ENCODE results near the gene FAM210A.

The FAM210A gene

GRCh38 chr18:13626544-13626908 lies 99.8 kb downstream of the FAM210A start:
- no peak overlapping the region for H3K27ac Mint-ChIP-seq
- no peak overlapping the region for H3K4me3 Mint-ChIP-seq
- peaks cover 13% of the 10 kb centered on the region for H3K4me1 Mint-ChIP-seq
- no peaks in the 10 kb centered on the region for H3K9me3 Mint-ChIP-seq
- CTCF ChIA-PET, result interaction anchor here (1.2 to 3.2 kb wide), 3 partner anchors 68 to 467 kb away, joined by 3 to 18 read pairs (median 7); no protein-coding TSS in a partner anchor
- DNase-seq, result no peak
- no peaks in the 10 kb centered on the region for H3K27me3 Mint-ChIP-seq
- peaks cover 5% of the 10 kb centered on the region for H3K36me3 Mint-ChIP-seq

GRCh38 chr18:13625843-13626543 lies 100.4 kb downstream of the FAM210A start:
- Mint-ChIP-seq H3K4me1 (peaks cover 13% of the 10 kb centered on the region), H3K27ac (no peak overlapping the region), H3K9me3 (no peaks in the 10 kb centered on the region), H3K4me3 (no peak overlapping the region), H3K36me3 (peaks cover 5% of the 10 kb centered on the region), H3K27me3 (no peaks in the 10 kb centered on the region)
- DNase-seq, result no peak
- CTCF ChIA-PET, result interaction anchor here (0.6 to 3.2 kb wide), 4 partner anchors 19 to 467 kb away, joined by 3 to 18 read pairs (median 5); no protein-coding TSS in a partner anchor

GRCh38 chr18:13625355-13625754 lies 101.0 kb downstream of the FAM210A start:
- Mint-ChIP-seq H3K4me3 (no peak overlapping the region), H3K4me1 (peaks cover 13% of the 10 kb centered on the region), H3K27me3 (no peaks in the 10 kb centered on the region), H3K36me3 (peaks cover 5% of the 10 kb centered on the region), H3K9me3 (no peaks in the 10 kb centered on the region), H3K27ac (no peak overlapping the region)
- no peak for DNase-seq
- CTCF ChIA-PET, result interaction anchor here (0.6 to 3.2 kb wide), 4 partner anchors 19 to 466 kb away, joined by 3 to 18 read pairs (median 5); no protein-coding TSS in a partner anchor

GRCh38 chr18:13624563-13625237 lies 101.7 kb downstream of the FAM210A start:
- H3K36me3 Mint-ChIP-seq, result peaks cover 3% of the 10 kb centered on the region
- CTCF ChIA-PET, result interaction anchor here (3.2 kb wide), 1 partner anchor 66 kb away, joined by 18 read pairs; no protein-coding TSS in a partner anchor
- DNase-seq, result no peak

GRCh38 chr18:13623871-13624270 lies 102.5 kb downstream of the FAM210A start:
- CTCF ChIA-PET, result interaction anchor here (1.2 to 1.9 kb wide), 2 partner anchors 10 to 66 kb away, joined by 3 to 7 read pairs; no protein-coding TSS in a partner anchor
- Mint-ChIP-seq H3K4me1 (peaks cover 7% of the 10 kb centered on the region), H3K36me3 (peaks cover 3% of the 10 kb centered on the region), H3K27me3 (no peaks in the 10 kb centered on the region), H3K4me3 (no peak overlapping the region), H3K27ac (no peak overlapping the region), H3K9me3 (no peaks in the 10 kb centered on the region)
- no peak for DNase-seq

More at GRCh38 chr18:13624563-13625237, 101.7 kb downstream of the FAM210A start:
- H3K27ac Mint-ChIP-seq, result no peak overlapping the region
- no peaks in the 10 kb centered on the region for H3K9me3 Mint-ChIP-seq
- no peaks in the 10 kb centered on the region for H3K27me3 Mint-ChIP-seq
- peaks cover 7% of the 10 kb centered on the region for H3K4me1 Mint-ChIP-seq
- H3K4me3 Mint-ChIP-seq, result no peak overlapping the region

GRCh38 chr18:13623348-13623747 lies 103.0 kb downstream of the FAM210A start:
- Mint-ChIP-seq H3K9me3 (no peaks in the 10 kb centered on the region), H3K36me3 (peaks cover 3% of the 10 kb centered on the region), H3K4me1 (peaks cover 6% of the 10 kb centered on the region), H3K27ac (no peak overlapping the region), H3K27me3 (no peaks in the 10 kb centered on the region), H3K4me3 (no peak overlapping the region)
- CTCF ChIA-PET, result interaction anchor here (1.2 to 1.9 kb wide), 2 partner anchors 11 to 65 kb away, joined by 3 to 7 read pairs; no protein-coding TSS in a partner anchor
- DNase-seq, result no peak

- no peak overlapping the region for H3K4me3 Mint-ChIP-seq
- no peak overlapping the region for H3K27ac Mint-ChIP-seq
- CTCF ChIA-PET, result interaction anchor here (1.2 to 1.9 kb wide), 2 partner anchors 11 to 65 kb away, joined by 3 to 7 read pairs; no protein-coding TSS in a partner anchor
- no peaks in the 10 kb centered on the region for H3K9me3 Mint-ChIP-seq
- H3K27me3 Mint-ChIP-seq, result no peaks in the 10 kb centered on the region
- peaks cover 9% of the 10 kb centered on the region for H3K4me1 Mint-ChIP-seq
- DNase-seq, result no peak
- peaks cover 3% of the 10 kb centered on the region for H3K36me3 Mint-ChIP-seq
Observed at GRCh38 chr18:13622751-13623150, 103.6 kb downstream of the FAM210A start.

- Mint-ChIP-seq H3K4me1 (peaks cover 13% of the 10 kb centered on the region), H3K27ac (peak overlapping the region; percentile 49), H3K4me3 (no peak overlapping the region), H3K36me3 (peaks cover 3% of the 10 kb centered on the region), H3K27me3 (no peaks in the 10 kb centered on the region), H3K9me3 (no peaks in the 10 kb centered on the region)
- no peak for DNase-seq
- CTCF ChIA-PET, result interaction anchor here (1.9 kb wide), 1 partner anchor 64 kb away, joined by 7 read pairs; no protein-coding TSS in a partner anchor
Observed at GRCh38 chr18:13621886-13622619, 104.3 kb downstream of the FAM210A start.

GRCh38 chr18:13621446-13621849 lies 104.9 kb downstream of the FAM210A start:
- Mint-ChIP-seq H3K9me3 (no peaks in the 10 kb centered on the region), H3K36me3 (peaks cover 3% of the 10 kb centered on the region), H3K4me3 (no peak overlapping the region), H3K4me1 (peaks cover 17% of the 10 kb centered on the region), H3K27ac (peak overlapping the region; percentile 49), H3K27me3 (no peaks in the 10 kb centered on the region)
- DNase-seq, result no peak
- CTCF ChIA-PET, result interaction anchor here (0.9 to 1.2 kb wide), 2 partner anchors 8 to 59 kb away, joined by 3 read pairs; no protein-coding TSS in a partner anchor

GRCh38 chr18:13620818-13621445 lies 105.4 kb downstream of the FAM210A start:
- Mint-ChIP-seq H3K9me3 (no peaks in the 10 kb centered on the region), H3K4me3 (no peak overlapping the region), H3K27ac (no peak overlapping the region), H3K27me3 (no peaks in the 10 kb centered on the region), H3K4me1 (peaks cover 21% of the 10 kb centered on the region), H3K36me3 (no peaks in the 10 kb centered on the region)
- no peak for DNase-seq
- CTCF ChIA-PET, result interaction anchor here (0.9 to 1.2 kb wide), 2 partner anchors 9 to 58 kb away, joined by 3 read pairs; no protein-coding TSS in a partner anchor

GRCh38 chr18:13620206-13620672 lies 106.1 kb downstream of the FAM210A start:
- peaks cover 28% of the 10 kb centered on the region for H3K4me1 Mint-ChIP-seq
- H3K27me3 Mint-ChIP-seq, result no peaks in the 10 kb centered on the region
- DNase-seq, result no peak
- no peak overlapping the region for H3K4me3 Mint-ChIP-seq
- CTCF ChIA-PET, result interaction anchor here (1.2 kb wide), 1 partner anchor 58 kb away, joined by 3 read pairs; no protein-coding TSS in a partner anchor
- H3K27ac Mint-ChIP-seq, result no peak overlapping the region
- no peaks in the 10 kb centered on the region for H3K9me3 Mint-ChIP-seq
- no peaks in the 10 kb centered on the region for H3K36me3 Mint-ChIP-seq

GRCh38 chr18:13619505-13620205 lies 106.7 kb downstream of the FAM210A start:
- Mint-ChIP-seq H3K4me3 (no peak overlapping the region), H3K4me1 (peaks cover 34% of the 10 kb centered on the region), H3K27ac (no peak overlapping the region), H3K9me3 (no peaks in the 10 kb centered on the region), H3K27me3 (no peaks in the 10 kb centered on the region), H3K36me3 (peaks cover 3% of the 10 kb centered on the region)
- no peak for DNase-seq
- CTCF ChIA-PET, result no interaction called here
